Globus pallidus (tissue), 1 donor: ENCODE measurements around the gene PSMC3.
A peak's percentile ranks its signal among the peaks of the same experiment; 100 is the strongest.

Experiments
- DNase-seq: peaks from one replicate; pipeline ENCODE4 v3.0.0-alpha.2; 2015; ENCODE audit warnings: low spot score

The PSMC3 gene

GRCh38 chr11:47443028-47443700 is 16.9 kb upstream of the PSMC3 start:
- DNase-seq = no peak

DNA sequence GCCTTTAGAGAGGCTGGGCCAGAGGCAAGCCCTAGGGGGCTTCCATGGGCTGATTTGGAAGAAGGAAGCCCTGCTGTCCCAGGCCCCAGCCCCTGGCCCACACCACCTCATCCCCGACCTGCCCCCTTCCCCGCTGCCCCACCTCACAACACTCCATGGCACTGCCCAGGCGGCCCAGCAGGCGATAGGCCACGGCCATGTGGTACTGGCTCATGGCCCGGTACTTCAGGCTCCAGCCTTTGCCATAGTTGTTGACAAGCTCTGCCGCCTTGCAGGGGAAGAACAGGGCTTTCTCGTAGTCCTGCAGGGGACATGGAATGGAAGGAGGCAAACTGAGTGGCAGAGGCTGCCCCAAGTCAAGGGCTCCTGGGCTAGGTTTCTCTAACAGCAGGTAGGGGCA is 16.3 kb upstream of the PSMC3 start:
- DNase-seq = peak; percentile 56

- DNase-seq = no peak
Observed at GRCh38 chr11:47441421-47441820, 15.2 kb upstream of the PSMC3 start.

DNA sequence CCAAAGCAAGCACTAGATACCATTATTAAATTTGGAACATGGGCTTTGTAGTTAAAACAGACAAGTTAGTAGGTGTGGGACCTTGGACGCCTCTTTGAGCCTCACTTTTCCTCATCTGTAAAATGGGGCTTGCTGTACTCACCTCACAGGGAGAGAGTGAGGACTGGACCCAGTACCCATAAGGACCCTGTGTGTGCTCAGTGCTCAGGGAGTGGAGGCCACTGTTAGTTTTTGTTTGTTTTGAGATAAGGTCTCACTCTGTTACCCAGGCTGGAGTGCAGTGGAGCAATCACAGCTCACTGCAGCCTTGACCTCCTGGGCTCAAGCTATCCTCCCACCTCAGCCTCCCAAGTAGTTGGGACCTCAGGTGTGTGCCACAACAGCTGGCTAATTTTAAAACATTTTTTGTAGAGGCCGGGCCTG is 13.8 kb upstream of the PSMC3 start:
- DNase-seq = no peak

- DNase-seq = no peak
Observed at GRCh38 chr11:47438721-47439120, 12.5 kb upstream of the PSMC3 start.

DNA sequence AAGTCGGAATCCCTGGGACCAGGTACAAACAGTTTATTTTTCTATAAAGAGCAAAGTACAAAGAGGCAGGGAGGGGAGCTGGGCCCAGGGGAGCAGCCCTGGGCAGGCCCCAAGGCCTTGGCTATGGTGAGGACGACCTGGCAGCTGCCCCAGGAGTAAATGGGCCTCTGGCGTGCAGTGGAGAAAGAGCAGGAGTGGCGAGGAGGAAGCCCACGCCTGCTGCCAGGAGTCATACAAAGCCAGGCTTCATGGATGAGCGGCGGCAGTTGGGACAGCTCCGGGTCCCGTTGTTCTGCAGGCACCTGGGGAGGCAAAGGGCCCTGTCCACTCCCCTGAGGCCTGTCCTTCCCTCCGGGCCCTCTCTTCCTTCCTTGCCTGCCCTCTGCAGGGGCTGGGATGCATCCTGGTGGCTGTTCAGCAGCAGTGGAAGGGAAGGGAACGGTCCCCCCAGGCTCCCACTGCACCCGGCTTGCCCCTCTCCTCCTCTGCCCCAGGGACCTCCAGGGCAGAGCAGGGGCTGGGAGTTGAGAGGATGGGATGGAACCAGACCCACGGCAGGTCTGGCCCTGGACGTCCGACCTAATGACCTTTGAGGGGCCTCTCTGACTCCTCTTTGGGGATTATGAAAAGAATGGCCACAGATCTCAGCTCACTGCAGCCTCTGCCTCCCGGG is 11.6 kb upstream of the PSMC3 start:
- peak; percentile 28 for DNase-seq

DNA sequence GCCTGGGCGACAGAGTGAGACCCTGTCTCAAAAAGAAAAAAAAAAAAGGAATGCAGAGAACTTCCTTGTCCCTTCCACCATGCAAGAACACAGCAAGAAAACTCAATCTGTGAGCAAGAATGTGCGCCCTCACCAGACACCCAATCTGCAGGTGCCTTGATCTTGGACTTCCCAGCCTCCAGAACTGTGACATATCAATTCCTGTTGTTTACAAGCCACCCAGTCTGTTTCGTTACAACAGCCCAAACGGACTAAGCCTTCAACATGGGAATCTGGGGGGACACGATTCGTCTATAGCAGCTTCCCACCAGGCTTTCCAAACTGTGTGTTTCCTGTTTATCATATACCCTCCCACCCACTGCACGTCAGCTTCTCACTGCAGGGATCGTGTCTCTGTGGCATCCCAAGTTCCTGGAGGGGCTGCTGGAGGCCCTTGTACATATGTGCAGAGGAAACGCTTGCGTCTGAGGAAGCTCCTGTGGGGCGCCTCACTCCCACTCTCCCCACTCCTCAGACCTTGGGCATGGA is 11.0 kb upstream of the PSMC3 start:
- DNase-seq = no peak

DNA sequence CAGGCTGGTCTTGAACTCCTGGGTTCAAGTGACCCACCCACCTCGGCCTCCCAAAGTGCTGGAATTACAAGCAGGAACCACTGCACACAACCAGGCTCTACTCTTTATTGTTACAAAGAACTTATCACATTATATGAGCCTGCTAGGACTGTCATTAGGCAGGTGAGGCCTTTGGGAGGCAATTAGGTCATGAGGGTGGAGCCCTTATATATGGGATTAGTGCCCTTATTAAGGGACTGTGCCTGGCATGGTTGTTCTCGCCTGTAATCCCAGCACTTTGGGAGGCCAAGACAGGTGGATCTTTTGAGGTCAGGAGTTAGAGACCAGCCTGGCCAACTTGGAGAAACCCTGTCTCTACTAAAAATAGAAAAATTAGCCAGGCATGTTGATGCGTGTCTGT is 10.5 kb upstream of the PSMC3 start:
- no peak for DNase-seq

DNA sequence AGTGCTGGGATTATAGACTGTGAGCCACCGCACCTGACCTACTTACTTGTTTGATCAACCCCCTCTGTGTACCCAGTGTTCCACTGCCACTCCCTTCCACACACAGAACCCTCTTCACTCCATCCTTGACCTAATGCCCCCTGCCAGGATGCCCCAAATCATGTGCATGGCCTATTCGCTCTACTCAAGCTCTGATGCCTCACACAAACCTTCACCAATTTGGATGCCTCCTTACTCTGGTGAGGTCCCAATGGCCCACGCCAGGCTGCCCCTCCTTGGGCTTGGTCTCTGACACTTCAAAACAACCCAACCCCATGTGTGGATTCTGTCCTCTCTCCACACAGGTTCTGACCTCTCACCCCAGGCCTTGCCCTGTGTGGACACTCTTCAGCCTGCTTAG is 9.4 kb upstream of the PSMC3 start:
- DNase-seq = no peak

DNA sequence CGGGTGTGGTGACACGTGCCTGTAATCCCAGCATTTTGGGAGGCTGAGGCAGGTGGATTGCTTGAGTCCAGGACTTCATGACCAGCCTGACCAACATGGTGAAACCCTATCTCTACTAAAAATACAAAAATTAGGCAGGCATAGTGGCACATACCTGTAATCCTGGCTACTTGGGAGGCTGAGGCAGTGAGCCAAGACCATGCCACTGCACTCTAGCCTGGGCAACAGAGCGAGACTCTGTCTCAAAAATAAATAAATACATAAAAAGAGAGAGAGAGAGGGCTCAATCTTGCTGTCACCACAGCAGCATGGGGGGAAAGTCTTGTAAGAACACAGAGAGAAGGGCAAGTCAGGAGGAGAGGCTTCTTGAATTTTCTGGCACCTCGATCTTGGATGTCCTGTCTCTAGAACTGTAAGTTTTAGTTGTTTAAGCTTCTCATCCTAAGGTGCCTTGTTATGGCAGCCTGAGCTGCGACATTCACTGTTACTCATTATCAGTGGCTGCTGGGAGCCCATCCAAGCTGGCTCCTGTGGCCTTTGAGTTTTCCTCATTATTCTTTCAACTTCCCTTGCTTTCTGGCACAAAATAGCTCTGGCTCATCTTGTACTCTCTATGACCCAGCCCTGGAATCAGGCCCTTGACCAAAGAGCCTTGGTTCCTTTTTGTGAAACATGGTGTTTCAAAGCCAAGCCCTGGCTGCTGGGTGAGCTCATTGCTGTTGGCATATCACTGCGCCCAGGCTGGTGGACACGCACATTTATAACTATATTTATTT is 8.0 kb upstream of the PSMC3 start:
- DNase-seq = peak; percentile 28

GRCh38 chr11:47433157-47433556 is 6.9 kb upstream of the PSMC3 start:
- no peak for DNase-seq

GRCh38 chr11:47431356-47432083 is 5.3 kb upstream of the PSMC3 start:
- DNase-seq = no peak

- no peak for DNase-seq
Observed at GRCh38 chr11:47430524-47430923, 4.3 kb upstream of the PSMC3 start.

GRCh38 chr11:47425611-47426010 is 628 bp downstream of the PSMC3 start:
- DNase-seq = no peak

GRCh38 chr11:47418454-47419259 is 7.6 kb downstream of the PSMC3 start:
- no peak for DNase-seq

GRCh38 chr11:47417712-47418111 is 8.5 kb downstream of the PSMC3 start:
- no peak for DNase-seq

- no peak for DNase-seq
Observed at GRCh38 chr11:47415949-47416472, 10.2 kb downstream of the PSMC3 start.

- DNase-seq = no peak
Observed at GRCh38 chr11:47415091-47415854, 11.0 kb downstream of the PSMC3 start.

DNA sequence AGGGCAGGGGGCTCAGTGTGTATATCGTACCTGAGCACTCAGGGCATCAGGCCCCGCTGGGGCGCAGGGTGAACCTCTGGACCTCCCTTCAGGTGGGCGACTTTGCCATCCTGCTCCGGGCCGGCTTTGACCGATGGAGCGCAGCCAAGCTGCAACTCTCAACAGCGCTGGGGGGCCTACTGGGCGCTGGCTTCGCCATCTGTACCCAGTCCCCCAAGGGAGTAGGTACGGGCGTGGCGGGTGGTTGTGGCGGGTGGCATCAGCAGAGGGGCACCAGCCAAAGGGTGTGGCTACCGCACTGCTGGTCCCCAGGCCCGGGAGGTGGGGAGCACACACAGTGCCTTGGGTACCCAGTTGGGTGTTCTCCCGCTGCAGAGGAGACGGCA is 11.6 kb downstream of the PSMC3 start:
- DNase-seq = no peak
